TTC549 (cell line): ENCODE results near the gene RALGPS1.

Source experiments
- FAIRE-seq: peaks from 2 replicates; lab custom pipeline; 2012; peaks lifted over from hg19 to GRCh38; lab: Jason Lieb, UNC

The RALGPS1 gene

GRCh38 chr9:127122176-127123063 is 207.8 kb downstream of the RALGPS1 start, which contains the start of gene ANGPTL2:
TSS of gene ANGPTL2 (minus strand) at chr9:127122635. CDS start at chr9:127108731, 13,904 bp downstream.
- FAIRE-seq, result no peak

GRCh38 chr9:127123064-127123890 is 208.7 kb downstream of the RALGPS1 start:
- FAIRE-seq, result no peak

GRCh38 chr9:127124111-127124531 is 209.5 kb downstream of the RALGPS1 start:
- no peak for FAIRE-seq

GRCh38 chr9:127124792-127125191 is 210.2 kb downstream of the RALGPS1 start:
- no peak for FAIRE-seq

GRCh38 chr9:127126971-127127370 is 212.4 kb downstream of the RALGPS1 start:
- no peak for FAIRE-seq

- FAIRE-seq, result no peak
Measured at GRCh38 chr9:127128341-127129072, 213.9 kb downstream of the RALGPS1 start.

GRCh38 chr9:127129073-127129717 is 214.6 kb downstream of the RALGPS1 start:
- FAIRE-seq, result no peak

GRCh38 chr9:127129718-127130085 is 215.1 kb downstream of the RALGPS1 start:
- FAIRE-seq, result no peak

- no peak for FAIRE-seq
Measured at GRCh38 chr9:127130235-127130634, 215.7 kb downstream of the RALGPS1 start.

GRCh38 chr9:127130661-127131538 is 216.3 kb downstream of the RALGPS1 start:
- no peak for FAIRE-seq

- FAIRE-seq, result no peak
Measured at GRCh38 chr9:127131871-127132270, 217.3 kb downstream of the RALGPS1 start.

- no peak for FAIRE-seq
Measured at GRCh38 chr9:127132375-127132774, 217.8 kb downstream of the RALGPS1 start.

GRCh38 chr9:127132921-127133647 is 218.5 kb downstream of the RALGPS1 start:
- no peak for FAIRE-seq

GRCh38 chr9:127133739-127134167 is 219.2 kb downstream of the RALGPS1 start:
- no peak for FAIRE-seq

- no peak for FAIRE-seq
Measured at GRCh38 chr9:127135056-127135745, 220.6 kb downstream of the RALGPS1 start.

GRCh38 chr9:127136081-127136879 is 221.7 kb downstream of the RALGPS1 start:
- no peak for FAIRE-seq

- no peak for FAIRE-seq
Measured at GRCh38 chr9:127136880-127137639, 222.5 kb downstream of the RALGPS1 start.
